Brain microvascular endothelial cell (primary cell): ENCODE results near the gene PARD6B.

ENCODE experiments used
- DNase-seq: peaks from one replicate; pipeline ENCODE4 v3.0.0-alpha.2; 2020
- H3K27ac ChIP-seq: fragments of 250-450 bp; sonication (Bioruptor Pico); 2 replicates; pipeline ENCODE4 v1.5.1; 2020; ENCODE audit warnings: mild to moderate bottlenecking, moderate library complexity
- H3K27me3 ChIP-seq: fragments of 250-450 bp; sonication (Bioruptor Pico); replicated peaks from 2 replicates; pipeline ENCODE4 v1.5.1; 2020; ENCODE audit warnings: mild to moderate bottlenecking
- H3K36me3 ChIP-seq: fragments of 250-450 bp; sonication (Bioruptor Pico); replicated peaks from 2 replicates; pipeline ENCODE4 v1.5.1; 2020; ENCODE audit warnings: mild to moderate bottlenecking
- H3K4me3 ChIP-seq: 2 replicates; pipeline ENCODE4 v1.5.1; 2011; ENCODE audit warnings: low read depth, mild to moderate bottlenecking, control low read depth, low read length, moderate library complexity
- CTCF ChIP-seq: IDR thresholded peaks from 2 replicates; pipeline ENCODE4 v1.5.1; 2011; ENCODE audit warnings: low read depth, mild to moderate bottlenecking, moderate library complexity, low read length, control low read depth, inconsistent platforms; ENCODE audit errors: missing control alignments
- in situ Hi-C: cut with HindIII; loops from 2 replicates; pipeline ENCODE4 v1.10.0; 2017; ENCODE audit warnings: low sequenced_read_pairs, low pct_ligation_motif_present

The PARD6B gene

GRCh38 chr20:50726955-50727791 is 4.2 kb upstream of the PARD6B start:
- Histone ChIP-seq H3K36me3 (no peaks in the 10 kb centered on the region), H3K27me3 (no peaks in the 10 kb centered on the region), H3K4me3 (no peak overlapping the region), H3K27ac (no peak overlapping the region)
- in situ Hi-C loops: no loop called here
- no peak for DNase-seq
- TF ChIP-seq CTCF: no peak

GRCh38 chr20:50727792-50728485 is 3.4 kb upstream of the PARD6B start:
- H3K27ac ChIP-seq: no peak overlapping the region
- TF ChIP-seq CTCF: no peak

GRCh38 chr20:50728486-50728980 is 2.8 kb upstream of the PARD6B start:
- Histone ChIP-seq H3K4me3 (no peak overlapping the region), H3K27ac (no peak overlapping the region), H3K36me3 (no peaks in the 10 kb centered on the region), H3K27me3 (no peaks in the 10 kb centered on the region)
- TF ChIP-seq CTCF: no peak
- in situ Hi-C loops: no loop called here
- DNase-seq: no peak

More at GRCh38 chr20:50727792-50728485, 3.4 kb upstream of the PARD6B start:
- DNase-seq: no peak
- Histone ChIP-seq H3K27me3 (no peaks in the 10 kb centered on the region), H3K4me3 (no peak overlapping the region), H3K36me3 (no peaks in the 10 kb centered on the region)
- in situ Hi-C loops: no loop called here

GRCh38 chr20:50728981-50729874 is 2.2 kb upstream of the PARD6B start:
- H3K4me3 ChIP-seq: no peak overlapping the region
- no peak overlapping the region for H3K27ac ChIP-seq
- no peaks in the 10 kb centered on the region for H3K36me3 ChIP-seq
- H3K27me3 ChIP-seq: no peaks in the 10 kb centered on the region
- DNase-seq: no peak
- in situ Hi-C loops: no loop called here
- TF ChIP-seq CTCF: no peak

GRCh38 chr20:50729901-50730764 is 1.2 kb upstream of the PARD6B start:
- Histone ChIP-seq H3K36me3 (no peaks in the 10 kb centered on the region), H3K4me3 (peak overlapping the region; percentile 62), H3K27me3 (no peaks in the 10 kb centered on the region), H3K27ac (no peak overlapping the region)
- in situ Hi-C loops: no loop called here
- TF ChIP-seq CTCF: no peak
- DNase-seq: no peak
